Activated CD8-positive, alpha-beta memory T cell treated with anti-CD3 and anti-CD28 coated beads, Interleukin-2, amount 10 ng/mL, durations not matched to agents 7 days and 5 days (primary cell): Measurements from ENCODE around the gene SYNE4. TPM values are rescaled to one million over a fixed set of nuclear protein-coding genes. Genes with fewer than 3 reads are reported as not detected.
"Not testable (repeated sequence)": the region's sequence is repeated elsewhere in the genome, so short reads cannot be mapped to it uniquely, and the experiment has no call there.

ENCODE experiments used
- ATAC-seq: fragments of 150-1000 bp; cut with Tn5 transposase; one replicate; pipeline ENCODE4 v1.10.0; 2021; ENCODE audit warnings: moderate library complexity
- CTCF ChIA-PET: fragments of 350-600 bp; sonication (Branson Sonifier 250); formaldehyde crosslinking; loops from one replicate; lab custom pipeline; 2021; ENCODE audit warnings: antibody characterized with exemption; lab: Charles Lee
- DNase-seq: peaks from one replicate; pipeline ENCODE4 v3.0.0-alpha.2; 2020
- H3K27ac Mint-ChIP-seq: one replicate; pipeline ENCODE4 v1.8.0; 2021; ENCODE audit warnings: mild to moderate bottlenecking, mixed read lengths
- H3K27me3 Mint-ChIP-seq: one replicate; pipeline ENCODE4 v1.8.0; 2021; ENCODE audit warnings: mixed read lengths
- H3K36me3 Mint-ChIP-seq: one replicate; pipeline ENCODE4 v1.8.0; 2021; ENCODE audit warnings: mild to moderate bottlenecking, mixed read lengths
- H3K4me1 Mint-ChIP-seq: one replicate; pipeline ENCODE4 v1.8.0; 2021; ENCODE audit warnings: mixed read lengths
- H3K4me3 Mint-ChIP-seq: one replicate; pipeline ENCODE4 v1.8.0; 2021; ENCODE audit warnings: mild to moderate bottlenecking, moderate library complexity, mixed read lengths
- H3K9me3 Mint-ChIP-seq: one replicate; pipeline ENCODE4 v1.8.0; 2022; ENCODE audit warnings: low read depth, mixed read lengths
- total RNA-seq, 2 experiments: library from RNA; stranded (reverse); gene quantifications; one replicate each; pipeline ENCODE4 v1.2.3, GENCODE V29; 2021

SYNE4 gene
- total RNA-seq, 2 experiments from 2014 or later = 1.4 to 3.2 TPM

DNA sequence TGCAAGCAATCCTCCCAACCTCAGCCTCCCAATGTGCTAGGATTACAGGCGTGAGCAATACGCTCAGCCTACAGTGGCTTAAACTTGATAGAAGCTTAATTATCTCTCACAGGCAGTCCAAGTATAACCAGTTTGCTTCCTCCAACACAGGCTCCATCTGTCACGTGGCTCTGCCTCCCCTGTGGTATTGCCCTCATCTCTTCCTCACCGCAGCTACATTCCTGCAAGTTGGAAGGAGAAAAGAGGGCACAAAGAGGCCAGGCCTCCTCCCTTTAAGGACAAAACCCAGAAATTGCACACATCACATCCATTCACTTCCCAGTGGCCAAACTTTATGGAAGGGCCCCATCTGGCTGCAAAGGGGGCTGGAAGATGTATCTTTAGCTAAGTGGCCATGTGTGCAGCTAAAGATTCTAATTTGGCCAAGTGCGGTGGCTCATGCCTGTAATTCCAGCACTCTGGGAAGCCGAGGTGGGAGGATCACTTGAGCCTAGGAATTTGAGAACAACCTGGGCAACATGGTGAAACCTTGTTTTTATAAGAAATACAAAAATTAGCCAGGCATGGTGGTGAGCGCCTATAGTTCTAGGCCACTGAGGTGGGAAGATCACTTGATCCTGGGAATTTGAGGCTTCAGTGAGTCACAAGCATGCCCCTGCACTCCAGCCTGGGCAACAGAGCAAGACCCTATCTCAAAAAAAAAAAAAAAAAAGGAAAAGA, 16.7 kb downstream of the SYNE4 start:
- no peaks in the 10 kb centered on the region for H3K9me3 Mint-ChIP-seq
- DNase-seq = no peak
- CTCF ChIA-PET = interaction anchor here (0.7 to 1.0 kb wide), 2 partner anchors 33 to 922 kb away, joined by 3 to 4 read pairs; no protein-coding TSS in a partner anchor
- H3K36me3 Mint-ChIP-seq = peaks cover 3% of the 10 kb centered on the region
- no peak overlapping the region for H3K27ac Mint-ChIP-seq
- H3K4me1 Mint-ChIP-seq = peaks cover 22% of the 10 kb centered on the region
- H3K4me3 Mint-ChIP-seq = no peak overlapping the region
- peaks cover 16% of the 10 kb centered on the region for H3K27me3 Mint-ChIP-seq
- no peak for ATAC-seq

GRCh38 chr19:35990771-35991730, 17.6 kb downstream of the SYNE4 start:
- Mint-ChIP-seq H3K27ac (no peak overlapping the region), H3K9me3 (no peaks in the 10 kb centered on the region), H3K27me3 (peaks cover 25% of the 10 kb centered on the region), H3K36me3 (peaks cover 2% of the 10 kb centered on the region), H3K4me1 (peaks cover 15% of the 10 kb centered on the region), H3K4me3 (no peak overlapping the region)
- ATAC-seq = no peak
- DNase-seq = no peak
- CTCF ChIA-PET = interaction anchor here (0.7 to 1.0 kb wide), 2 partner anchors 32 to 921 kb away, joined by 3 to 4 read pairs; no protein-coding TSS in a partner anchor

DNA sequence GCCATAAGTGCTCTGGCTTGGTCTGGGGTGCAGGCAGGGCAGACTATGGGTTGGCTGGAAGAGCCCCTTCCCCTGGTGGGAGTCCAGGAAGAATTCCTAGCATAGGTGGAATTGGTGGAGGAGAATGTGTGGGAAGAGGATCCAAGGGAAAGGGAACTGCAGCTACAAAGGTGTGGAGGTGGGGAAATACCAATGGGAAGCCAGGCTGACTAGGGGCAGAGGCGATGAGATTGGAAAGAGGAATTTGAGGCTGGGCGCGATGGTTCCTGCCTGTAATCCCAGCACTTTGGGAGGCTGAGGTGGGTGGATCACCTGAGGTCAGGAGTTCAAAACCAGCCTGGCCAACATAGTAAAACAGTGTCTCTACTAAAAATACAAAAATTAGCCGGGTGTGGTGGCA, 18.5 kb downstream of the SYNE4 start:
- CTCF ChIA-PET = no interaction called here
- H3K36me3 Mint-ChIP-seq = peaks cover 2% of the 10 kb centered on the region
- H3K27me3 Mint-ChIP-seq = peaks cover 34% of the 10 kb centered on the region
- peaks cover 10% of the 10 kb centered on the region for H3K4me1 Mint-ChIP-seq
- no peaks in the 10 kb centered on the region for H3K9me3 Mint-ChIP-seq
- H3K4me3 Mint-ChIP-seq = no peak overlapping the region
- H3K27ac Mint-ChIP-seq = no peak overlapping the region
- DNase-seq (no peak), ATAC-seq (no peak)

DNA sequence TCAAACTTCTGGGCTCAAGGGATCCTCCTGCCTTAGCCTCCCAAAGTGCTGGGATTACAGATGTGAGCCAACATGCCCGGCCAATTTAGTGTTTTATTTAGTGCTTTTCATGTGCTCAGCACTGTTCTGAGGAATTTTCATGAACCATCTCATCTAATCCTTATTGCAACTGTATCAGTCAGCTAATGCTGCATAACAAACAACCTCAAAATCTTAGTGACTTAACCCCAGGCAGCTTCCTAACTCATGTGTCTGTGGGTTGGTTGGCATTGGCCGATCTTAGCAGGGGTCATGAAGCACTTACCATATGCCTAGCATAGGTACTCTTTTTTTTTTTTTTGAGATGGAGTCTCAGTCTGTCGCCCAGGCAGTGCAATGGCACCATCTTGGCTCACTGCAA, 19.8 kb downstream of the SYNE4 start:
- Mint-ChIP-seq H3K36me3 (peaks cover 2% of the 10 kb centered on the region), H3K4me3 (no peak overlapping the region), H3K4me1 (peaks cover 2% of the 10 kb centered on the region), H3K27me3 (peaks cover 42% of the 10 kb centered on the region), H3K9me3 (no peaks in the 10 kb centered on the region), H3K27ac (no peak overlapping the region)
- CTCF ChIA-PET = interaction anchor here (1.4 kb wide), 1 partner anchor 105 kb away, joined by 3 read pairs; no protein-coding TSS in a partner anchor
- ATAC-seq (no peak), DNase-seq (no peak)

DNA sequence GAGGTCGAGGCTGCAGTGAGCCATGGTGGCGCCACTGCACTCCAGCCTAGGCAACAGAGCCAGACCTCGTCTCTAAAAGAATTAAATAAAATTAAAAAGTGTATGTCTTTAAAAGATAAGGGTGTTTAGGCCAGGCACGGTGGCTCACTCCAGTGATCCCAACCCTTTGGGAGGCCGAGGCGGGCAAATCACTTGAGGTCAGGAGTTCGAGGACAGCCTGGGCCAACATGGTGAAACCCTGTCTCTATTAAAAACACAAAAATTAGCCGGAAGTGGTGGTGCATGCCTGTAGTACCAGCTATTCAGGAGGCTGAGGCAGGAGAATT, 21.1 kb downstream of the SYNE4 start:
- ATAC-seq (no peak), DNase-seq (no peak)
- Mint-ChIP-seq H3K9me3 (no peaks in the 10 kb centered on the region), H3K4me1 (peaks cover 2% of the 10 kb centered on the region), H3K27me3 (peaks cover 47% of the 10 kb centered on the region), H3K27ac (no peak overlapping the region), H3K36me3 (peaks cover 2% of the 10 kb centered on the region), H3K4me3 (no peak overlapping the region)
- CTCF ChIA-PET = interaction anchor here (1.4 kb wide), 1 partner anchor 106 kb away, joined by 3 read pairs; no protein-coding TSS in a partner anchor

DNA sequence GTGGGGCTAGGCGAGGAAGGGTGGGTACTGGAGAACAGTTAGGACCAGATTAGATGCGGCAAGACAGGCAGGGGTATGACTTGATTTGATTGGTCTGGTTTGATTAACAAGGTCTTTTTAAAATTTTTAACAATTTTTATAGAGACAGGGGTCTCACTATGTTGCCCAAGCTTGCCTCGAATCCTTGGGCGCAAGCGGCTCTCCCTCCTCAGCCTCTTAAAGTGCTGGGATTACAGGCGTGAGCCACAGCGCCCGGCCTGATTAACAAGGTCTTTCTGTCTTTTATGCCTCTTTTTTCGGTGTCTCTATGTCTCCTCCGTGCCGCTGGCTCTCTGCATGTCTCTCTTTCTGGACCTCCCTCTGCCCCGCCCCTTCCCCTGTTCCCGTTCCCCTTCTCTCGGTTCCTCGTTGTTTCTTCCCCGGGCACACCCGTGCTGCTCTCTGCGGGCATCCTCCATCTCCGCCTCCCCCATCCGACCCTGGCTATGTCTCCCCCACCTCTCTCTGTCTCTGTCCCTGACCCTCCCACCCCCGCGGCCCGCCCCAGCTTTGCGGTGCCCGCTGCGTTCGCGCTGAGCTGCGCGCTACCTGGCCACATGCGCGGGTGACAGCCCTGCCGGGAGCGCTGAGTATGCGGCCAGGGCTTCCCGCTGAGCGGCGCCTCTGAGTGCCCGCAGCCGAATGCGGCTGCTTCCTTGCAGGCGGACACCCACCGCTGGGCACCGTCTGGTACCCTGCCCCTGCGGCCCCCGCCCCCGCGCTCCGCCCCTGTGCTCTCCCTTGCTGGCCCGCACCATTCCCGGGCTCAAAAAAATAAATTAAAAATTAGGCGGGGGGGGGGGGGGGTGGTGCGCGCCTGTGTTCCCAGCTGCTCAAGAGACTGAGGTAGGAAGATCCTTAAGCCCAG, 21.7 kb downstream of the SYNE4 start:
- CTCF ChIA-PET = no interaction called here
- H3K4me1 Mint-ChIP-seq = peaks cover 2% of the 10 kb centered on the region
- DNase-seq (no peak), ATAC-seq (peak; percentile 50)
- no peak overlapping the region for H3K27ac Mint-ChIP-seq
- H3K27me3 Mint-ChIP-seq = peaks cover 47% of the 10 kb centered on the region
- peaks cover 2% of the 10 kb centered on the region for H3K36me3 Mint-ChIP-seq
- peak overlapping the region; percentile 47 for H3K4me3 Mint-ChIP-seq
- H3K9me3 Mint-ChIP-seq = no peaks in the 10 kb centered on the region

DNA sequence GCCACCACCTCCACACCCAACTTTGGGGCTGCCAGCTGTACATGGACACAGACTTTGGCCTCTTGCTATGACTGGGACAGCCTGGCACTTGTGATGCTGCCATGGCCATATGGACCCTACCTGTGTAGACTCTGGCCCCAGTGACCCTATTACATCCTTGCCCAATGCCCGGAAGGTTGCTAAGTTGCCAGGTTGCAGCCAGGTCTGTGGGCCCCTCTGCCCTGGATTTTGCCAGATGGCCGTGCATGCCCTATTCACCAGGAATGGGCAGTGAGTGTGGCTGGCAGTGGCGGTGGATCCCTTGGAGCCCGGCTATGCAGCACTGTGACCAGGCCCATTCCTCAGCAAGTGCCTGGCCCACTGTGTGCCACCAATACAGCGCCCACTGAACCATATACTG, 22.5 kb downstream of the SYNE4 start:
- Mint-ChIP-seq H3K27me3 (peaks cover 47% of the 10 kb centered on the region), H3K9me3 (no peaks in the 10 kb centered on the region)

GRCh38 chr19:35983177-35983576, 25.4 kb downstream of the SYNE4 start:
- H3K27me3 Mint-ChIP-seq = peaks cover 45% of the 10 kb centered on the region
- H3K27ac Mint-ChIP-seq = no peak overlapping the region
- ATAC-seq (no peak), DNase-seq (no peak)
- CTCF ChIA-PET = no interaction called here
- H3K36me3 Mint-ChIP-seq = no peaks in the 10 kb centered on the region
- no peak overlapping the region for H3K4me3 Mint-ChIP-seq
- peaks cover 2% of the 10 kb centered on the region for H3K4me1 Mint-ChIP-seq
- no peaks in the 10 kb centered on the region for H3K9me3 Mint-ChIP-seq

More for the DNA sequence above, 22.5 kb downstream of the SYNE4 start:
- Mint-ChIP-seq H3K27ac (no peak overlapping the region), H3K4me3 (no peak overlapping the region), H3K36me3 (peaks cover 2% of the 10 kb centered on the region), H3K4me1 (peaks cover 2% of the 10 kb centered on the region)
- DNase-seq = no peak
- ATAC-seq = no peak
- CTCF ChIA-PET = no interaction called here

GRCh38 chr19:35980997-35981396, 27.6 kb downstream of the SYNE4 start:
- CTCF ChIA-PET, H3K4me1 Mint-ChIP-seq, DNase-seq, H3K4me3 Mint-ChIP-seq, H3K27ac Mint-ChIP-seq, H3K36me3 Mint-ChIP-seq, ATAC-seq, H3K9me3 Mint-ChIP-seq: not testable (repeated sequence)
- peaks cover 30% of the 10 kb centered on the region for H3K27me3 Mint-ChIP-seq

DNA sequence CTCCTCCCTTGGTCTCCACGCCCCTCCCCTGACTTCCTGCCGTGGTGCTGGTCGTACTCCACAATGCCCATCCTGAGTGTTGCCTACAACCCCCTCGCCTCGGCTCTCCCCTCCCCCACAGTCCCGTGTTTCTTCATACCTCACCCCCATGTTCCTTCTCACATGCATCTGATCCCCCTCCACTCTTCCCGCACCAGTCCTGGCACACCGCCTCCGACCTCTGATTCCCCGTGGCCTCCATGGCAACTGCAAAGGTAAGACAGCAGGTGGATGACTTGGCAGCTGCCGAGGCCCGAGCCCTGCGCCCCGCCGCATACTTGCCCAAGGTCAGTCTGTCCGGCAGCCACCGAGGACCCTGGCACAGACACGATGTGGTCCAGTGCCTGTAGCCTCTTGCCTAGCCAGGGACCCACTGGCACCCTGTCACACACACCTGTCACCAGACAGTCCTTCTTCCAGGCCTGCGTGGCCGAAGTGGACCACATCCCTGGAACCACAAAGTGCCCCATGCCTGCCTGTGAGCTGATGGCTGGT, 29.7 kb downstream of the SYNE4 start:
- H3K27ac Mint-ChIP-seq = no peak overlapping the region
- CTCF ChIA-PET = no interaction called here
- no peaks in the 10 kb centered on the region for H3K9me3 Mint-ChIP-seq
- H3K4me1 Mint-ChIP-seq = no peaks in the 10 kb centered on the region
- DNase-seq (no peak), ATAC-seq (no peak)
- H3K27me3 Mint-ChIP-seq = peaks cover 14% of the 10 kb centered on the region
- H3K4me3 Mint-ChIP-seq = no peak overlapping the region
- no peaks in the 10 kb centered on the region for H3K36me3 Mint-ChIP-seq

DNA sequence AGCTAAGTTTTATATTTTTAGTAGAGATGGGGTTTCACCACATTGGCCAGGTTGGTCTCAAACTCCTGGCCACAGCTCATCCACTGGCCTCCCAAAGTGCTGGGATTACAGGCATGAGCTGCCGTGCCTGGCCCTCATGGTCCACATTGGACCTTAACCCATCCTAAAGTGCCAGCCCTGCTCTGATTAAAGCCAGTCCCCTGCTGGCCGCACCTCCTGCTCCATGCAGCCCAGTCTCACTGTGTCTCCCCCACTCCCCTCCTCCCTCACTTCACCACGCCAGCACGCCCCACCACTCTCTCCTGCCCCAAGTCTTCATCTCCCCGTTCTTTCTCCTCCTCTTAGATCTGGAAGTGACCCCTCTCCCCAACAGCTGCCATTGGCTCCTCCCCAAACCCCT, 30.3 kb downstream of the SYNE4 start:
- no peaks in the 10 kb centered on the region for H3K36me3 Mint-ChIP-seq
- H3K9me3 Mint-ChIP-seq = no peaks in the 10 kb centered on the region
- no peak overlapping the region for H3K4me3 Mint-ChIP-seq
- no peaks in the 10 kb centered on the region for H3K4me1 Mint-ChIP-seq
- no peak for DNase-seq
- ATAC-seq = no peak
- H3K27ac Mint-ChIP-seq = no peak overlapping the region
- CTCF ChIA-PET = no interaction called here
- H3K27me3 Mint-ChIP-seq = peaks cover 9% of the 10 kb centered on the region

DNA sequence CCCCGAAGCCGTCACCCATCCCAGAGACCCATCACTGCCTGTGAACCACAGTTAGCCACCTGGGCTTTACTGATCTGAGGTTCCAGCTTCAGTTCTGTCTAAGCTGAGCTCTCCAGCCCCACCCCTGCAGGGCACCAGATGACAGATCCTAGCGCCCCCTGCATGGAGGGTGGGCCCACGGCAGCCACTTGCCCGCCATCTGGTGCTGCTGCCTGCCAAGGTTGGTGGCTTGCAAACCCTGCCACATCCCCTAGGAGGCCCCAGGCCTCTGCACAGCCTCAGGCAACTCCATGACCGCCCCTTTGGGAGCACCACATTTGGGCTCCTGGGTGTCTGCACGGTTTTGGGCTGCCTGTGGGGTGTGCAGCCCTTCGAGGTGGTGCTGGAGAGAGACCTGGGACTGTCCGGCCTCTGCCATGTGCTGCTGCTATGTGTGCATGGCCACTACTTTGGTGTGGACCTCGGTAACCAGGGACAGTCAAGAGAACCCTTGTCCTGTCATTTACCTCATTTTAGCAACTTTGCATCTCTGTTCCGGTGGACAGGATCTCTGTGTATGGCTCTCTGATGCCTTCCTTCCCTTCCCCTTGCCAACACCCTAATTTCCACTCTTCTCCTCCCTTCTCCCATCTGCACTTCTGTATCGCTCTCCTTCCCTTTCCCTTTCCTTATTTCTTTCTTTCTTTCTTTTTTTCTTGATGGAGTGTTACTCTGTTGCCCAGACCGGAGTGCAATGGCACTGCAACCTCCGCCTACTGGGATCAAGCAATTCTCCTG, 31.0 kb downstream of the SYNE4 start:
- Mint-ChIP-seq H3K27ac (no peak overlapping the region), H3K4me3 (no peak overlapping the region), H3K36me3 (no peaks in the 10 kb centered on the region), H3K27me3 (peaks cover 9% of the 10 kb centered on the region), H3K4me1 (no peaks in the 10 kb centered on the region), H3K9me3 (no peaks in the 10 kb centered on the region)
- CTCF ChIA-PET = no interaction called here
- DNase-seq (peak; percentile 57), ATAC-seq (peak; percentile 70)
